Ishikawa (cell line): ENCODE results near the gene SAMD14.

Experiments
- CEBPB ChIP-seq: IDR thresholded peaks from 2 replicates; pipeline ENCODE4 v1.6.1; 2012
- CREB1 ChIP-seq: IDR thresholded peaks from 2 replicates; pipeline ENCODE4 v1.6.1; 2012; ENCODE audit warnings: low read depth
- EGR1 ChIP-seq: IDR thresholded peaks from 2 replicates; pipeline ENCODE4 v1.6.1; 2012
- EP300 ChIP-seq: IDR thresholded peaks from 2 replicates; pipeline ENCODE4 v1.6.1; 2012; ENCODE audit warnings: borderline replicate concordance
- FOXM1 ChIP-seq: IDR thresholded peaks from 2 replicates; pipeline ENCODE4 v1.6.1; 2012; ENCODE audit warnings: low read depth, borderline replicate concordance
- MAX ChIP-seq: IDR thresholded peaks from 2 replicates; pipeline ENCODE4 v1.6.1; 2012
- NFIC ChIP-seq: IDR thresholded peaks from 2 replicates; pipeline ENCODE4 v1.6.1; 2012
- RAD21 ChIP-seq: IDR thresholded peaks from 2 replicates; pipeline ENCODE4 v1.6.1; 2012; ENCODE audit warnings: low read depth
- REST ChIP-seq: IDR thresholded peaks from 2 replicates; pipeline ENCODE4 v1.6.1; 2012; ENCODE audit warnings: low read depth, mild to moderate bottlenecking
- TAF1 ChIP-seq: IDR thresholded peaks from 2 replicates; pipeline ENCODE4 v1.6.1; 2012; ENCODE audit warnings: low read depth, mild to moderate bottlenecking
- TCF12 ChIP-seq: IDR thresholded peaks from 2 replicates; pipeline ENCODE4 v1.6.1; 2012; ENCODE audit warnings: low read depth
- TEAD4 ChIP-seq: IDR thresholded peaks from 2 replicates; pipeline ENCODE4 v1.6.1; 2012
- USF1 ChIP-seq: IDR thresholded peaks from 2 replicates; pipeline ENCODE4 v1.6.1; 2012
- YY1 ChIP-seq: IDR thresholded peaks from 2 replicates; pipeline ENCODE4 v1.6.1; 2012; ENCODE audit warnings: low read depth
- ZBTB7A ChIP-seq: IDR thresholded peaks from 2 replicates; pipeline ENCODE4 v1.6.1; 2012; ENCODE audit warnings: low read depth

Gene SAMD14

GRCh38 chr17:50165867-50166517 is 36.0 kb upstream of the SAMD14 start, which contains the start of gene SGCA:
SGCA (plus strand) TSS chr17:50166005; CDS start chr17:50166041, 36 bp downstream.
- no peak for TF ChIP-seq REST
- no peak for TF ChIP-seq CREB1
- TF ChIP-seq RAD21 = no peak
- no peak for TF ChIP-seq EGR1
- no peak for TF ChIP-seq CEBPB
- no peak for TF ChIP-seq USF1
- no peak for TF ChIP-seq NFIC
- no peak for TF ChIP-seq TAF1
- no peak for TF ChIP-seq EP300
- no peak for TF ChIP-seq TCF12
- TF ChIP-seq TEAD4 = no peak
- no peak for TF ChIP-seq ZBTB7A
- TF ChIP-seq MAX = no peak
- no peak for TF ChIP-seq FOXM1
- TF ChIP-seq YY1 = no peak

- no peak for TF ChIP-seq CEBPB
- no peak for TF ChIP-seq TAF1
- TF ChIP-seq ZBTB7A = no peak
- TF ChIP-seq EP300 = no peak
- TF ChIP-seq RAD21 = no peak
- TF ChIP-seq TCF12 = no peak
- no peak for TF ChIP-seq CREB1
- TF ChIP-seq YY1 = no peak
- no peak for TF ChIP-seq USF1
- no peak for TF ChIP-seq FOXM1
- no peak for TF ChIP-seq EGR1
- no peak for TF ChIP-seq TEAD4
- no peak for TF ChIP-seq REST
- TF ChIP-seq MAX = no peak
- no peak for TF ChIP-seq NFIC
Measured at GRCh38 chr17:50165466-50165865, 35.5 kb upstream of the SAMD14 start.

GRCh38 chr17:50165066-50165465 is 35.1 kb upstream of the SAMD14 start:
- TF ChIP-seq CEBPB (no peak), YY1 (no peak), ZBTB7A (no peak), TEAD4 (no peak), NFIC (no peak), MAX (no peak), CREB1 (no peak), EP300 (no peak), TCF12 (no peak), USF1 (no peak), FOXM1 (no peak), RAD21 (no peak), TAF1 (no peak), REST (no peak), EGR1 (no peak)

- no peak for TF ChIP-seq CEBPB
- no peak for TF ChIP-seq RAD21
- TF ChIP-seq USF1 = no peak
- TF ChIP-seq NFIC = no peak
- TF ChIP-seq TAF1 = no peak
- no peak for TF ChIP-seq EGR1
- TF ChIP-seq FOXM1 = no peak
- no peak for TF ChIP-seq YY1
- TF ChIP-seq TEAD4 = no peak
- no peak for TF ChIP-seq REST
- no peak for TF ChIP-seq MAX
- TF ChIP-seq ZBTB7A = no peak
- TF ChIP-seq EP300 = no peak
- TF ChIP-seq TCF12 = no peak
Measured at GRCh38 chr17:50164697-50164988, 34.7 kb upstream of the SAMD14 start.
